Mesothelial cell of epicardium (in vitro differentiated cells): ENCODE measurements around the gene WDR64. TPM values are rescaled to one million over a fixed set of nuclear protein-coding genes. Genes with fewer than 3 reads are reported as not detected.

Source experiments
- DNase-seq, 2 experiments: peaks; one replicate each; pipeline ENCODE4 v3.0.0; 2021; ENCODE audit warnings: low spot score in 2 of 2; ENCODE audit not compliant: unreplicated experiment in 2 of 2
- H3K27ac Mint-ChIP-seq: 2 replicates; pipeline ENCODE4 v1.8.0; 2021; ENCODE audit warnings: mixed read lengths
- H3K27me3 Mint-ChIP-seq: 2 replicates; pipeline ENCODE4 v1.8.0; 2021; ENCODE audit warnings: low read depth, mixed read lengths
- H3K36me3 Mint-ChIP-seq: 2 replicates; pipeline ENCODE4 v1.8.0; 2021; ENCODE audit warnings: mixed read lengths
- H3K4me1 Mint-ChIP-seq: 2 replicates; pipeline ENCODE4 v1.8.0; 2021; ENCODE audit warnings: mixed read lengths
- H3K4me3 Mint-ChIP-seq: 2 replicates; pipeline ENCODE4 v1.8.0; 2021; ENCODE audit warnings: mild to moderate bottlenecking, moderate library complexity, mixed read lengths
- H3K9me3 Mint-ChIP-seq: 2 replicates; pipeline ENCODE4 v1.8.0; 2021; ENCODE audit warnings: mixed read lengths
- CTCF ChIP-seq: fragments of 200-600 bp; sonication (generic); IDR thresholded peaks from one replicate; pipeline ENCODE4 v1.5.0; 2021; ENCODE audit warnings: antibody characterized with exemption; ENCODE audit not compliant: unreplicated experiment
- total RNA-seq: library from RNA; stranded (reverse); gene quantifications from 3 replicates; pipeline ENCODE4 v1.2.1, GENCODE V29; 2021

The WDR64 gene
- total RNA-seq, 1 donor from 2014 or later = not detected

GRCh38 chr1:241767737-241768136 is 115.7 kb downstream of the WDR64 start:
- H3K27me3 Mint-ChIP-seq = peaks cover 12% of the 10 kb centered on the region
- no peak overlapping the region for H3K4me3 Mint-ChIP-seq
- H3K4me1 Mint-ChIP-seq = peaks cover 22% of the 10 kb centered on the region
- no peak overlapping the region for H3K27ac Mint-ChIP-seq
- no peaks in the 10 kb centered on the region for H3K36me3 Mint-ChIP-seq
- no peak for TF ChIP-seq CTCF
- no peaks in the 10 kb centered on the region for H3K9me3 Mint-ChIP-seq
- no peak for DNase-seq

DNA sequence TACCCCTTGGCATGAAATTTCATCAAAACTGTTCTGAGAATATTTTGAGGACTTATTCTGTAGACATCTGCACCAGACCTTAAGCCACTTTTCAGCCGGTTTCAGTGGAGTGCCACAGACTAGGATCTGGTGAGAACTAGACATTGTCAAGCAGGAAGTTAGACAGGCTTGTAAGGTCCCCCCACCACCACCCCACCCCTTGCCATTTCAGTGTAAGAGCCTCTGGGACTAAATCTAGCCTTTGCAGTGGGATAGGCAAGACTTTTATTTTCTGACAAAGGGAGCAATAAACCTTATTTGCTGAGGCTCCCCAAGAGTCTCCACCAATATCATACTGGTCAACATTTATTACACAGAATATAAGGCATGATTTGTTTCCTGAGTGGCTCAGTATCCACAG is 118.0 kb downstream of the WDR64 start:
- no peak overlapping the region for H3K4me3 Mint-ChIP-seq
- H3K4me1 Mint-ChIP-seq = peaks cover 34% of the 10 kb centered on the region
- peaks cover 5% of the 10 kb centered on the region for H3K27me3 Mint-ChIP-seq
- TF ChIP-seq CTCF = no peak
- no peaks in the 10 kb centered on the region for H3K36me3 Mint-ChIP-seq
- H3K9me3 Mint-ChIP-seq = peaks cover 4% of the 10 kb centered on the region
- no peak overlapping the region for H3K27ac Mint-ChIP-seq
- DNase-seq = no peak

DNA sequence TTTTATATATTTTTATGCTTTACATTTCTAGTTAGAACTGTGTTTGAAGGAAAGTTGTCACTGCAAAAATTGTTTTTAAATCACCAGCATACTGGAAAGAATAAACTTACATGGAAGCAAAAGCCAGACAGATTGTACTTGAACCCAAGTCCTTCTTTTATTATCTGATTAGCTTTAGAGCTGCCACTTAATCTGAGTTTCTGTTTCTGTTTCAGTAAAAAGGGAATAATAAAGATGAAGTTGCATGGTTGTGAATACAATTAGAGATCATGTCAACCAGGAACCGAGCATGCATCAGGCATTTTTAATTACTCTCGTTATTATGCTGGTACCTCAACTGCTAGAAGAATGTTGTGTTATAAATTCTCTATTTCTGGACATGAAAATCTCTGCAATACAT is 119.0 kb downstream of the WDR64 start:
- Mint-ChIP-seq H3K4me3 (no peak overlapping the region), H3K9me3 (peaks cover 4% of the 10 kb centered on the region), H3K27me3 (no peaks in the 10 kb centered on the region), H3K4me1 (peaks cover 40% of the 10 kb centered on the region), H3K36me3 (no peaks in the 10 kb centered on the region), H3K27ac (no peak overlapping the region)
- TF ChIP-seq CTCF = no peak
- no peak for DNase-seq

DNA sequence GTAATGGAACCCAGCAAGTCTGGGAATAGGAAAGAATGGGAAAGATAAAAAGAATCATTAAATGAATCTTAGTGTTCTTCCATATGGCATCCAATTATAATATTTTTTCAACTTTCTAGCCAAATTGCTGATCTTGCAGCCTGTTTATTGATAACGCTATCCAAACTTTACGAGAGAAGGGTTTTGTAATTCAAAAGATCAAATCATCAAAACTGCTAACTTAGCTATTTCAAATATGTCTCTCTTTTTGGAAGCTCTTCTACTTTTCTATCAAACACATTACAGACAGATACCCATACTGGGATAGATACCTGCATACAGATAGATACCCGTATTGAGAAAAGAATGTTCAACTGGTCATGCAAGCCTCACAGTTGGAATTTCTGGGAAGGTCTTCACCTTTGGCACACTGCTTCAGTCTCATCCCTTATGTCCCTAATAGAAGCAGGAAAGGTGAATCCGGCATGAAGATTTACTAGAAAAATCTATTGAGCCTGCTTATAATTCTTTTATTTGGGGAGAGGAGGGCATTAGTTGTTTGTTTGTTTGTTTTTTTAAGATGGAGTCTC is 120.9 kb downstream of the WDR64 start:
- Mint-ChIP-seq H3K9me3 (peaks cover 4% of the 10 kb centered on the region), H3K4me1 (peaks cover 34% of the 10 kb centered on the region), H3K27ac (peak overlapping the region; percentile 25), H3K36me3 (no peaks in the 10 kb centered on the region), H3K4me3 (no peak overlapping the region), H3K27me3 (no peaks in the 10 kb centered on the region)
- no peak for TF ChIP-seq CTCF
- DNase-seq = no peak

DNA sequence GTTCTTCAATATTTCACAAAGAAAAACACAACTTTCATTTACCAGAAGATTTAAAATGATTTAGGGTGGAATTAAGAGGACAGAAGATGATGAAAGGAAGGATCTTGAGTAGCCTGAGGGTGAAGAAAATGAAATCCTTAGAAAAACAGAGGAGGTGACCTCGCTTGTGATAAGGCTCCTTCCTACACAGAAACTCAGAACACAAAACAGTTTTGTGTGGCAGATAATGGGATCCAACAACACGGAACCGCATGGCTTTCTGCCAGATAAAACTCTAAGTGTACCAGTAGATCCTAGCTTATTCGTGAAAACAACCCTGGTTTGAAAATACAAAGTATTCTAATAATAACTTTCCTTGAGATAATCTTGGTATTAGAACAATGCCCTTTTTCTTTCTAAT is 121.9 kb downstream of the WDR64 start:
- Mint-ChIP-seq H3K4me1 (peaks cover 30% of the 10 kb centered on the region), H3K27me3 (no peaks in the 10 kb centered on the region), H3K9me3 (peaks cover 6% of the 10 kb centered on the region), H3K4me3 (no peak overlapping the region), H3K36me3 (no peaks in the 10 kb centered on the region), H3K27ac (peak overlapping the region; percentile 15)
- no peak for TF ChIP-seq CTCF
- DNase-seq = no peak

DNA sequence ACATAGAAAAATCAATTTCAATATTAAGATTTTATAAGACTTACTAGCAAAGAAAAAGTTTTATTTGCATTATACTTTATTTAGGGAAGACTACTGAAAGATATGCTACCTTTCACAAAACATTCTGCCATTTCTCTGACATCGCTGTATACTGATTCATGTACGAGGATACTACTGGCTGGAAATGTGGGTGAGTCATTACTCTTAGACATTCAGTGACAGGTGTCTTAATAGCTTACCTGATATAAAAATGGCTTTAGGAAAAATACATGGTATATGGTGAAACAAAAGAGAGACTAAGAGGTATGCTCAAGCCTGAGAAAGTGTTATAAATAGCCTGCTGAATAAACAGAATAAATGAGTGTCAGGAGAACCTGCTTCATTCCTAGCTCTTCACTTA is 122.9 kb downstream of the WDR64 start:
- H3K27me3 Mint-ChIP-seq = no peaks in the 10 kb centered on the region
- peaks cover 11% of the 10 kb centered on the region for H3K9me3 Mint-ChIP-seq
- DNase-seq = no peak
- H3K27ac Mint-ChIP-seq = no peak overlapping the region
- TF ChIP-seq CTCF = no peak
- no peaks in the 10 kb centered on the region for H3K36me3 Mint-ChIP-seq
- H3K4me1 Mint-ChIP-seq = peaks cover 23% of the 10 kb centered on the region
- no peak overlapping the region for H3K4me3 Mint-ChIP-seq
